GM21367 (cell line): ENCODE results near the gene SLC8B1.

ENCODE experiments used
- ATAC-seq: cut with Tn5 transposase; IDR thresholded peaks from one replicate; pipeline ENCODE4 v1.9.1; 2021; ENCODE audit not compliant: unreplicated experiment

Gene SLC8B1

DNA sequence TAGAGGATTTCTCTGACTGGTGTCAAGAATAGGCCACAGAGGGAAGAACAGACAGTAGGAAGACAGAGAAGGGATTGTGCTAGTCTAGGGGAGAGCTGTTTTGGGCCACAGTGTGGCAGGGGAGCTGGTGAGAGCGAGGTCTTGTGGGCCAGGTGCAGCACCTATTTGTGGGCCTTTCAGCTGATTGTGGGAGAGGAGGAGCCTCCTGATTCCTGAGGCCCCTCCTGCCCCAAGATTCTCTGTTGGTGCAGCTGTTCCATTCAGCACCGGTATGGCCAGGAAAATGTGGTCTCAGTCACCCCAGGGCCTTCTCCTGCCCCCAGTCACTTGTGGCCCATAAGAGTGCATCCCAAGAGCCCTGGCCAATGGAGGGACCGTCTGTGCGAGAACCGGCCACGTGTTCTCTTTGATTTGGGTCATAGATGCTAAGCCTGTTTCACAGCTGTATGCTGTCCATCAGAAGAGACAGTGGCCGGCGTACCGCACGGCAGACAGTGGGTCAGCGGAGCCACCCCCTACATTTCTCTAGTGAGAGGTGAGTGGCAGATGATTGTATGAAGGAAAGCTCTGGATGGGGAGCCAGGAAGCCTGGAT lies 86.0 kb downstream of the SLC8B1 start:
- no peak for ATAC-seq
